ENCODE data around the gene MDM2. TPM values are rescaled to one million over a fixed set of nuclear protein-coding genes. Genes with fewer than 3 reads are reported as not detected.

The MDM2 gene
- total RNA-seq, 1 experiment from 2014 or later: 159 TPM

DNA sequence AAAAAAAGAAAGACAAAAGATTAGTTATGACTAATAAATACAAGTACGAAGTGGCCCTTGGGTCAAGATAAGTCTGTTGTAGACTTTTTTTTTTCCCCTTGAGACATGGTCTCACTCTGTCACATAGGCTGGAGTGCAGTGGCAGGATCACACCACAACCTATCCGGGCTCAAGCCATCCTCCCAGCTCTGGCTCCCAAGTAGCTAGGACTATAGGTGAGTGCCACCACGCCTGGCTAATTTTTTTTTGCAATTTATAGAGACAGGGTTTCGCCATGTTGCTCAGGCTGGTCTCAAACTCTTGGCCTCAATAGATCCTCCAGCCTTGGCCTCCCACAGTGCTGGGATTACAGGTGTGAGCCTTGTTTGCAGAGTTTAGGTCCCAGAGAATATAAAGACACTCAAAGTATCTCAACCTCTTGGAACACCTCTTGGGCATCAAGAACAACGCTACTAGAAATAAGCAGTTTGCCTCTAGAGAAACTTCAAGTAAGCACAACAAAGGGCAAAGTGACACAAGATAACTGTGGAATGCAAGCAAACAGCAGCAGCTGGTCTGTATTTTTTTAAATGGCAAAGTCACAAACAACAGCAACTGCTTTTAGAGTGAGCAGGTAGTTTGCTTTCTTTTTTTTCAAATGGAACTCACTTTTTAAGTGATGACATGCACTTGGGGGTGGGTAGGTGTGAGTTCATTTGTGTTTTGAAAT, 3.9 kb upstream of the MDM2 start:
- no peaks in the 10 kb centered on the region for H3K27me3 Mint-ChIP-seq (ENCODE audit: low read depth)
- Histone ChIP-seq H2BK12ac (ENCODE audit: insufficient read length, low read depth, low read length) (no peak overlapping the region), H3K18ac (ENCODE audit: insufficient read length, low read depth, low read length) (no peak overlapping the region), H3K4ac (ENCODE audit: low read depth, low read length) (no peak overlapping the region), H3K4me2 (ENCODE audit: insufficient read depth, insufficient read length, low read length) (no peak overlapping the region), H3K9ac (ENCODE audit: extremely low read depth, insufficient read length, low read length) (no peak overlapping the region), H3K56ac (ENCODE audit: insufficient read length, low read depth, low read length) (no peak overlapping the region), H2AFZ (ENCODE audit: low read length) (no peak overlapping the region), H3T11ph (ENCODE audit: low read length) (no peak overlapping the region), H4K20me1 (ENCODE audit: control insufficient read depth, insufficient read depth, insufficient read length) (no peaks in the 10 kb centered on the region), H2AK5ac (ENCODE audit: insufficient read length, low read length) (no peak overlapping the region), H3K23me2 (ENCODE audit: insufficient read length, low read depth, low read length, poor library complexity, severe bottlenecking) (peaks cover 6% of the 10 kb centered on the region), H3K79me1 (ENCODE audit: insufficient read depth, low read depth, low read length, poor library complexity, severe bottlenecking) (no peaks in the 10 kb centered on the region), H3K27me3 (ENCODE audit: insufficient read depth, low read length) (no peaks in the 10 kb centered on the region), H2BK20ac (ENCODE audit: low read depth, low read length, poor library complexity, severe bottlenecking) (no peak overlapping the region), H3K27ac (ENCODE audit: insufficient read length, low read depth, low read length) (no peak overlapping the region), H4K5ac (ENCODE audit: insufficient read length, low read depth, low read length) (no peak overlapping the region), H3K14ac (ENCODE audit: insufficient read depth, low read length) (no peak overlapping the region), H4K8ac (replicated peaks; ENCODE audit: insufficient read length, low read depth, low read length) (no peak overlapping the region), H2BK15ac (ENCODE audit: low read depth, low read length) (no peak overlapping the region), H3K23ac (ENCODE audit: insufficient read length, low read depth, low read length) (no peak overlapping the region), H3K9me3 (ENCODE audit: control insufficient read depth, low read depth, low read length) (no peaks in the 10 kb centered on the region), H2BK5ac (ENCODE audit: insufficient read length, low read length) (no peak overlapping the region), H4K91ac (ENCODE audit: insufficient read length, low read depth, low read length) (no peak overlapping the region), H3K79me2 (ENCODE audit: insufficient read depth, low read length) (no peaks in the 10 kb centered on the region), H2BK120ac (ENCODE audit: low read depth, low read length, poor library complexity, severe bottlenecking) (no peak overlapping the region), H3K4me1 (ENCODE audit: insufficient read depth, low read length) (peaks cover 4% of the 10 kb centered on the region; the same call in 1 of the 2 replicates)
- H3K27ac Mint-ChIP-seq: no peak overlapping the region
- no CpG with 5 or more reads among the region's 5 CpGs for WGBS (ENCODE audit: extremely low coverage, insufficient read length, low lambda C conversion rate)
- DNase-seq: no peak
- H3K36me3 Mint-ChIP-seq (ENCODE audit: insufficient read depth in 1 of 3, low read depth in 3 of 3): peaks cover 4% of the 10 kb centered on the region in 3 experiments; a peak in 6 of 7 replicates
- H3K4me1 Mint-ChIP-seq: peaks cover 25 to 33% of the 10 kb centered on the region in 2 experiments
- TF ChIP-seq, protein P1, sequence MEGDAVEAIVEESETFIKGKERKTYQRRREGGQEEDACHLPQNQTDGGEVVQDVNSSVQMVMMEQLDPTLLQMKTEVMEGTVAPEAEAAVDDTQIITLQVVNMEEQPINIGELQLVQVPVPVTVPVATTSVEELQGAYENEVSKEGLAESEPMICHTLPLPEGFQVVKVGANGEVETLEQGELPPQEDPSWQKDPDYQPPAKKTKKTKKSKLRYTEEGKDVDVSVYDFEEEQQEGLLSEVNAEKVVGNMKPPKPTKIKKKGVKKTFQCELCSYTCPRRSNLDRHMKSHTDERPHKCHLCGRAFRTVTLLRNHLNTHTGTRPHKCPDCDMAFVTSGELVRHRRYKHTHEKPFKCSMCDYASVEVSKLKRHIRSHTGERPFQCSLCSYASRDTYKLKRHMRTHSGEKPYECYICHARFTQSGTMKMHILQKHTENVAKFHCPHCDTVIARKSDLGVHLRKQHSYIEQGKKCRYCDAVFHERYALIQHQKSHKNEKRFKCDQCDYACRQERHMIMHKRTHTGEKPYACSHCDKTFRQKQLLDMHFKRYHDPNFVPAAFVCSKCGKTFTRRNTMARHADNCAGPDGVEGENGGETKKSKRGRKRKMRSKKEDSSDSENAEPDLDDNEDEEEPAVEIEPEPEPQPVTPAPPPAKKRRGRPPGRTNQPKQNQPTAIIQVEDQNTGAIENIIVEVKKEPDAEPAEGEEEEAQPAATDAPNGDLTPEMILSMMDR (conservative IDR thresholded peaks at IDR 0.05): no peak
- H3K9me3 Mint-ChIP-seq: peaks cover 0 to 2% of the 10 kb centered on the region in 2 experiments; a peak in 2 of 5 replicates
- no peak overlapping the region for H3K4me3 Mint-ChIP-seq
